HUDEP-2 (cell line): Measurements from ENCODE around the gene CD164L2.
"Not testable (repeated sequence)": the region's sequence is repeated elsewhere in the genome, so short reads cannot be mapped to it uniquely, and the experiment has no call there.

ENCODE experiments used
- DNase-seq, 76 experiments: peaks; one replicate each; lab custom pipeline; 2025; ENCODE audit not compliant: unreplicated experiment in 76 of 76; lab: John Stamatoyannopoulos, UW

The CD164L2 gene

DNA sequence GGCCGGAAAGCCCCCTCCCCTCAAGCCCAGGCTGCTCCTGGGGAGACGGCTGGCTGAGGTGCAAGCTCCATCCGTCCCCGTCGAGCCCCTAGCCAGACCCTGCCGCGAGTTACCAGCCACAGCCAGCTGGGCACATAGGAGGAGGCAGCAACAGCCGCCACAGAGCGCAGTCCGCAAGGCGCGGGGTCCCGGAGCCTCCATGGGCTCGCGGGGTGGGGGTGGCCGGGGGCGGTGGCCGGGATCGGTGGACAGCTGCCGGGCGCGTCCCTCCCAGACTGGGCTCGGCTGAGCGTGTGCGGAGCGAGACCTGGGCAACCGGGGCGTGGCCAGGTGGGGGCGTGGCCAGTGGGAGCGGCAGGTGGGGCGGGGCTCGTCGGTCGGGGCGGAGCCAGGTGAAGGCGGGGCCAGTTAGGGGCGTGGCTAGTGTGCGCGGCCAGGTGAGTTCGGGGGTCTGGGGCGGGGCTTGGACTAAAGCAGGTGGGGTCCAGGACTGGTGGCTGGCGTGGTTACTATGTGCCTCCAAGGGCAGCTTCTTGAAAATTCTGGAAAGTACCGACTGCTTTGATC, at the start of gene CD164L2:
TSS of gene CD164L2 (minus strand) at position 295 of the 567 bp plus-strand sequence. CDS start at position 201, 94 bp downstream.
- DNase-seq = peak in 10 of 76 experiments; percentile 8 to 31 (median 18)

DNA sequence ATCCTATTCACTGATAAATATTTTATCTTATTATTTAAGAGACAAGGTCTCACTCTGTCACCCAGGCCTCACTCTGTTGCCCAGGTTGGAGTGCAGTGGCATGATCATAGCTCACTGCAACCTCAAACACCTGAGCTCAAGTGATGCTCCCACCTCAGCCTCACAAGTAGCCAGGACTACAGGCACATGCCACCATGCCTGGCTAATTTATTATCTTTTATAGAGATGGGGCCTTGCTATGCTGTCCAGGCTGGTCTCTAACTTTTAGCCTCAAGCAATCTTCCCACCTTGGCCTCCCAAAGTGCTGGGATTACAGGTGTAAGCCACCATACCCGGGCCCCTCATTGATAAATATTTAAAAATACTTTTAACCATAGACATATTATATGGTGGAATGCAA, 49.6 kb upstream of the CD164L2 start:
- not testable (repeated sequence) for DNase-seq

DNA sequence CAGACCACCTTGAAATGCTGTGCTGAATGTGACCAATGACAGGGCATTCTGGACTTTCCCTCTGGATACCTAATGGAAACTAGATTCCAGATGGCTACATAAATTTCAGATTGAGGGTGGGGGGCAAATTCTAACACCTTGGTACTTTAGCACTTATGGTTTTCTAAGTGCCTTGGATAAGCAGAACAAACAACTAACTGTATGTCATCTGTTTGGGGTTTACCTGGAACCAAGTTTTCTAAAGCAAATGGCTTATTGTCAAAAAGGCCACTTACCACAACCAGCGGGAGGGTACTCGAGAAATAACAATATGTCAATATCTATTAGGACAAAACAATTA, 48.4 kb upstream of the CD164L2 start:
- no peak for DNase-seq

DNA sequence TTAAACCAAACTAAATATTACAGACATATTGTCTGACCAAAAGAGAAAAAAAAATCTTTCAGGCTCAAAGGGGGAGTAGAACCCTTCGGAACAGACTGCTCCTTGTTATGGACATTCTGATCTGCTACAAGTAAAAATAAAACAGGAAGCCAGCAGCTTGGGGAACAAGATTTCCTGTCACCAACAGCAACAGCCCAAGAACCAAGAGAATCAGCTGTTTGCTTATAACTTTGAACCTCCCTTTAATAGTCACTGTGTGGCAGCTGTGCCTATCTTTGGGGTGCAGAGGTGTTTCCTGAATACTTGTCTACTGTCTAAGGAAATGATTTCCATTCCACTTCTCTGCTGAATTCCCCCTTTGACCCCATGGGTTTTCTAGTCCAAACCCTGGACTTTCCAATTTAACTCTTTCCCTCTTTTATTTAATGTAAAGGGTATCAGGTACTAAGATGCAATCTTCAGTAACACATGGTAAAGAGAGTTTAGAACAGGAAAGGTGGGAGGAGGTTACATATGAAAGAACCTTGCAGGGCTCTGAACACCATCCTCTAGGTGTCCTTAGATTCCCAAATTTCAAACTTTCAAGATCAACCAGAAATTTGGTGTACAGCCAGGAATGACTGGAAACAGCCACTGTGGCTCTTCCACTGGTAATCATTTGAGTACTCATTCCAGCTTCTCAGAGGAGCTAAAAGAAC, 47.9 kb upstream of the CD164L2 start:
- DNase-seq = no peak

DNA sequence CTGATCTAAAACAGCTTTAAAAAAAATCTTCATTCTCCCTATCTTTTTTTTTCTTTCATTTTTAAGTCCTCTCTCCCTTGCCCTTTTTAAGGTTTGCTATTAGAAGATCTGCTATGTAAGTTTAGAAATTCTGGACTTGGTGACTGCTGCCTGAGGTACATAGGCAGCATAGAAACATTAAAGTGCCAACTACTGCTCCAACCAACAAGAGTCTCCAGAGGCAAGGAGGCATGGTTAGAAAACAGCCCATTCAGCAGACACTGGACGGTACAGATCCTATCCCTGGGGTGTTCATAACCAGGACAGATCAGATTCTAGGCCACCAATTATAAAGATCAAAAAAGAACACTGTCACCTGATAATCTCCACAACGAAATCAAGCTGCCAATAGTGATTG, 45.9 kb upstream of the CD164L2 start:
- no peak for DNase-seq

DNA sequence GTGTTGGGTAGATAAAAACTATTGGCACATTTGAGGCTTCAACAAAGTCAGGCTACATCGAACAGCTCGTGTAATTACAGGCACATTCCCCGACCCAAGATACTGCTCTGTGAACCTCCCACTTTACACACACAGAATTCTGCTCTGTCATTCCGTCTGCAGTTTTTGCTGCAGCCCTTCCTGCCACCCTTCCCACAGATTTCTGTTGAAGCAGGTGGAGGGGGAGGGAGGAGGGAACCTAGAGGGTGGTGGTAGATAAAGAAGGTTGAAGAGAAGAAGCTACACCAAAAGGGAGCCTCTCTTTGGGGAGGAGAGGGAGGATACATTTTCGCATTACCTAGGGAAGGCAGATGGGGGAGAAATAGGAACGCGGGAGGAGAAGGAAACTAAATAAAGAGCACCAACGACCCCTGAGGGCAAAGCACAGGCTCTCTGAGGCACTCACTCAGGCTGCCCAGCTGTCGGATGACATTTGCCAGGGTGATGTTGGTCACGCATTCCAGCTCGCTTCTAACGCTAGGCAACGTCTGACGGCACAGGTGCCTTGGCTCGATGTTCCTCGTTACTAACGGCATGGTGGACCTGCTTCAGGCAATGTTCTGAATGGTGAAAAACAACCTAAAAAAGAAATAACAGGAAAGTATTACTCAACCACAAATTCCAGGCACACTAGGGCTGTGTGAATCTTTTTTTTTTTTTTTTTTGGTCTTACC, 45.3 kb upstream of the CD164L2 start:
- DNase-seq = peak in 49 of 76 experiments; percentile 6 to 64 (median 33)

DNA sequence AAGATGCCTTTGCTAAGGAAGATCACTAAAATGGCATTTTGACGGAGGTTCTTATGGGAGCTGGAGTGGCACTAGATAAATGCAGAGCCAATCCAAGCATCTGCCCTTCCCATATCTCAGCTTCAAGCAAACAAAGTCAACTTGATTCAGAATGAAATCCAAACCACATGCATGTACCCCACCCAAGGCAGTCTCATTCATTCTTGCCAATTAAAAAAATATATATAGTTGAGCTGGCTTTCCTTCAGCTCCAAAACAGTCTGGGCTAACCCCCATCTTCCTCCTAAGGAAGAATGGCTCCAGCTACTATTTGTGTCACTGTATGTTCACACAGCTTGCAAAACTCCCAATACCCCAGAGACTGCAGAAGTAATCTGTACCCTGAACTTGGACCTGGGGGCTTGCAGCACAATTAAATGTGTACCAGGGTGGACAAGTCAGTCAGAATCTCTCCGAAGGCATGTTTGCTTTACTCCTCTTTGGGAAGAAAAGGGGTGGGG, 44.7 kb upstream of the CD164L2 start:
- DNase-seq = no peak

DNA sequence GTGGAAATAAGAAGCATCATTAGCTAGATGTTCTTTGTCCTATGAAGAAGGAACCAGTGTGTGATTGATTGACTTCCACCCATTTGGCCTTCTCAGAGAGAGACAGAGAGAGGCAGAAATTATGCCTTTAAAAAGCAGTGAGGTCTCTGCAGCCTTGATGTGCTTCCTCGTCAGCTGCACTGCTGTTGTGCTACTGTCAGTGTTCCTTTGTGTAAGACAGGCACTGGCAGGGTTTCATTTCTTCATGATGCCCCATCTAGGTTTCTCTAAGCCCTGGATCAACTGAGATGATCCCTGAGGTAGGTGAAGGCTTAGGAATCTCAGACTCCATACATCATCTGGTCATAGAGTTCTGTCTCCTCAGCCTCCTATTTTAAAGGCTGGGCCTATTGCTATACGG, 44.2 kb upstream of the CD164L2 start:
- no peak for DNase-seq

DNA sequence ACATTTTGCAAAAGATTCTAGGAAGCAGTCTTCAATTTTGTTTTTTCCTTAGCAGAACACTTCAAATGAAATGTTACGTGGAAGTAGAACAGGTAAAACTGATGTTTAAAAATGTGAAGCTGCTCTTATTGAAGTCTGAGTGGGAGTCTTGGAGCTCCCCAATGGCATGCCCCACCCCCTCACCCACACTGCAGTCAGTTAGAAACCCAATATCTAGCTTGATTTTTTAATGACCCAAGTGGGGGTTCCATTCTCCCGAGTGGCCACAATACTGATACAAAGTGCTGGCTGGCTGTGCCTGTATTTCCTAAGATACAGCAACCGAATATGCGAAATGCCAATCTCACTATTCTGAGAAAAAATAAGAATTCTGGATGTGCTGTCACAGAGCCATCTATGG, 40.6 kb upstream of the CD164L2 start:
- no peak for DNase-seq

DNA sequence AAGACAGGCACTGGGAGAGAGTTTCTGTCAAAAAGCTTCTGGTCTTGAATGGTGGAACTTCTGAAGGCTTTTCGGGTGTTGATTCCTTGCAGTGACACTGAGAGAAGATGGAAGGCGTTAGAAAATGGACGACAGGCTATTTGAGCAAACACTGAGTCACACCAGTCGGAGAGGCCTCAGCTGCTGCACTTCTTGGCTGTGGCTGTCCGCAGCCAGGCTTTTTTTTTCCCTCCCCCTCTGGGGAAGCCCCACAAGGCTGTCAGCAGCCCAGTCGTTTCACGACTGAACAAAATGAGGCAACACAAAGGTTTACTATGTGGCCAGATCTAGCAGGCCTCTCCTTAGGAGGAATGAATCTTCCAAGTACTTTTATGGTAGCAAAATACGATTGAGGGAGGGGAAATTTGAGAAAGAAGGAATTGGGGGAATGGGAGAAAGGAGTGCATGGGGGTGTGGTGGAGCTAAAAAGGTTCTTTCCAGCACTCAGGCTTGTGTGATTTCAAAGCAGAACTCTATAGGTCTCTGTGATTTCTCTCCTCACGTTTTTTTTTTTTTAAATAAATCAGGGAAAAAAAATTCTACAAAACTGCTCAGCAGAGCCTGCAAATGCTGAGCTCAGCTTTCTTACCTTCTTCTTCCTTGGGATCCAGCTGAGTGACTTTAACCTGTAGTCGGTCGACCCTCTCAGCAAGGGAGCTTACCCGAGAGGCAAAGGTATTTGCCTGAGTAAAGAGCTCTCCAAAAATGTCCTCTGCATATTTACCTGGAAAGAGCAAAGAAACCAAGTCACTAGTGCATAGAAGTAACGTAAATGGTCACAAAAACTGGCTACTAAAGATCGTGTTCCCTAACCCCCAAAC, 35.4 kb upstream of the CD164L2 start:
- no peak for DNase-seq

DNA sequence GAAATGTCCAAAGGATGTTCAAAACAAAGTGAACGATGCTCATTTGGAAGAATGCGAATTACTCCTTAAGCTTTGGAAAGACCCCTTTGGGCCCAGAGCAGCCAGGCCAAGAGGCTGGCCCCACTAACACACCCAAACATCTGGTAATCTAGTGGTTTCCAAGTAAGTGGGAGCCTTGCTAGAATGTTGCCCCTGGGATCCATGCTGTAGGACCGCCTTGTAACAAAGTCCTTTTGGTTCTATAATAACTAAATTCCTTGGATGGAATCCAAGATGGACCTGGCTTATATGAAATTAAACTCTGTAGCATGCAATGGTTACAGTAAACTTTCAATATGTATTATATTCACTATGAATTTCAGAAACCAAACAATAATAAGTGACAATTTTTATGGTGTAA, 34.6 kb upstream of the CD164L2 start:
- no peak for DNase-seq

DNA sequence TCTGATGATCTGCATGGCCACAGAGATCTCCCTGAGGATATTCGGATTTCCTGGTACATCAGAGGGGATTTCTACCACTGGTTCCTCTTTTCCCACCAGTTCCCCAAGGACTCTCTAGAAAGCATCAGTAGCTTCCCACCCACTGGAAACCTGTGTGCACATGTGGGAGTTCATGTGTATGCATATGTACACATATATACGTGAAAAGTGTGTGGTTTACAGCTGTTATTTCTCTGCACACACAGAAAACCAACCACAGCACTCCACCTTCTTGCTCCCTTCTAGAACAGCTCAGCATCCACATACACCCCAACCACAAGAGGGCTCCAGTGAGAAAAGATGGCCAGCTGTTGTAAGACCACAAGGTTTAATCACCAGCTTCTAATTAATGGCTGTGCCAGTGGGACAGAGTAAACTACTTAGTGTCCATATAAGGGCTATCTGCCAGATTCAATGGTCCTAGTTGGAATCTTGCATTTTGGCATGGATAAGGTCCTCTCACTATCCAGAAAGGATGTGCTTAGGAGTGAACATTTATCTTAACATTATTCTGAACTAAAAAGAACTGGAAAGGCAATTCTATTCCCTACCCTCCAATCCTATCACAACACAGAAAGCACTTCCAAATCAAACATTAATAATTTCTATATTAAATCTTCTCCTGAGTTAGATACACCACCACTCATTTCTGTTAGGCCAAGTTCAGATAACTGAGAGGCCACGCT, 33.4 kb upstream of the CD164L2 start:
- DNase-seq = peak in 60 of 76 experiments; percentile 7 to 82 (median 34)

DNA sequence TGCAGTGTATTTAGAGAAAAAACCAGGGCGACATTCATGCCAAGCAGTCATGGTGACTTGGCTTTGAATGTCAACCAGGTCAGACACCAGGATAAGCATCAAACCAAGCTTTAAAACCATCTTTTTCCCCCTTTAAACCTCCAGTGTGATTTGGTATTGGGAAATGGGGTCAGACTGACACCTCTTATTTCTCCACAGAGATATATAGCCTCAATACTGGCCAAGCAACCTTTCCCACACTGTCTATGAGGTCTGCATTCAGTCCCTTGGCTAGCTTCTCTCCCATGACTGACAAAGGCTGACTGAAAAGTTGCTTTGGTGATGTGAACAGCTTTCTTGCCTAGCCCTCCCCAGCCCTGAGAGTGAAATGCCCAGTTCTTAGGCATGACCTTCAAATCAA, 31.0 kb upstream of the CD164L2 start:
- DNase-seq = no peak

DNA sequence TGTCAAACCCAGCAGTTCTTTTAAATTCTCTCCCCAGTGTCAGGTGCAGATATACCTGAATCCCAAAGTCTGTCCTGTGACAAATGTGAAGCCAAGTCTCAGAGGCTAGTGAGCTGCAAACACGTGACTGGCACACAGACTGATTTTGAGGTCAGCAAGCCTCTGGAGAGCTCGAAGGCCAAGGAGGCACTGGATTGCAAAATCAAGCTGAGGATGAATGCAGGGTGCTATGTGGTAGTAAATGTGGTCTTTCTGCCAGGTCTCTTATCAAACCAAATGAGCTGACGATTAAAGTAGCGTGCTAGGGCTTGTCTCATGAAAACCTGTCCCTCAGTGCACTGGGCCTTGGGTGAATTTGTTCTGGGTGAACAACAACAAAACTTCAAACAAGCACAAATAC, 29.9 kb upstream of the CD164L2 start:
- DNase-seq = no peak

DNA sequence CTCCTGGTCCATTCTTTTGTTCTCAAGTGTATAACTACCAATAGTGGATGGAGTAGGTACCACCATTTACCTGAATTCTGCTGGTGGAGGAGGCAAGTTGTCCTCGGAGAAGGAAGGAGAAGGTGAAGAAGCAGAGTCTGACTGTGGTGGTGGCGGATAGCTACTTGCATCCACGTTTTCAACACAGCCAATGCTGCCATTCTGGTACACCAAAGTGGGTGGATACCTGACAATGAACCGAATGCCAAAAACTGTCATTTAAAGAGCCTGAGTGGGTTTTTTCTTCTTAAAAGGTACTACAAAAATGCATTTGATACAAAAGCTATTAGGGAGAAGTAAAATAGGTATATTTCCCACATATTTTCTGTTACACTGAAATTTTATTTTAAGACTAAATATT, 29.4 kb upstream of the CD164L2 start:
- DNase-seq = no peak

DNA sequence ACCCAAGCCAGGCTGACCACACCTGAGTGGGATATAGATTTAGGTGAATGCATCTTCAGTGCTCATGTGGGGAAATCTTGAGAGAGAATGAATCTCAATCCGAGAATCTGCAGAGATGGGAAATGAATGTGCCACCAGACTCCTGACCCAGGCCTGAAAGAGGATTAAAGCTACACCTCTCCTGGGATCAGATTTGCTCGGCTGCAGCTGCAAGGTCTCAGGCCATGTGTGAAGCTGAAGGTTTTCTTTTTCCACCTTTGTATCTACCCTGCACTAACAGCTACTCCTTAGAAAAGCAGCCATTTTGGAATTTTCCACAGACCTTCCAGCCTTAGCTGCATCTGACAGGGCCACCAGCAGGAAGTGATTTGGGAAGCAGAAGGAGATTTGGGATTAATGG, 27.6 kb upstream of the CD164L2 start:
- DNase-seq = no peak

DNA sequence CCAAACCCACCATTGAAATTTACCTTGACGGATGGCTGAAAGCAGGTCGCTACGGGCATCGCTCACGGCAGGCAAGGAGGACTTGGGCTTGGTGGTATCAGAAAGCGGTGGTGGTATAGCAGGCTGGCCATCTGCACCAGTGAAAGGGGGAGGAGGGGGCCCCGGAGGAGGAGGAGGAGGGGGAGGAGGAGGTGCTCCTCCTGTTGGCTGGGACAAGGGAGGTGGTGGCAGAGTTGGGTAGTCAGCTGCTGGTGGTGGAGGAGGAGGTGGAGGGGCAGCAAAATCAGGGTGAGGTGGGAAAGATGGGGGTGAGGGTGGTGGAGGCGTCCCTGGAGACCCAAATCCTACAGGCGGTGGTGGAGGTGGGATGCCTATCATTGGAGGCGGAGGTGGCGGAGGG, 26.5 kb upstream of the CD164L2 start:
- DNase-seq = no peak

DNA sequence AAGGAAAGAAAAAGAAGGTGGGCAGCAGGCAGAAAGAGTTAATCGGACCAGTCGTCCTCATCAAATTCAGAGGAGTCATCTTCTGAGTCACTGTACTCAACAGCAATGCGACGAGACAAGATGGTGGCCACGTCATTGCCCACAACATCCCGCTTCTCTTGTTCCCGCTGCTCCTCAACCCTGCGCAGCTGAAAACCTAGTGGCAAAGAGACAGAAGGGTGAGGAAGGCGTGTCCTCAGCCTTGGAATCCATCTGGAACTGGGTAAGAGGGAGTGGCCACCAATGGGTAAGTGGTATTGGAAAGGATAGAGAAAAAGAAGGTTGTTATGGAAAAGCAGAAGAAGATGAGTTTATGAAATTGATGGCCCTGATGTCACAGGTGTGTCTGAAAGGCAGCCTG, 25.0 kb upstream of the CD164L2 start:
- no peak for DNase-seq

DNA sequence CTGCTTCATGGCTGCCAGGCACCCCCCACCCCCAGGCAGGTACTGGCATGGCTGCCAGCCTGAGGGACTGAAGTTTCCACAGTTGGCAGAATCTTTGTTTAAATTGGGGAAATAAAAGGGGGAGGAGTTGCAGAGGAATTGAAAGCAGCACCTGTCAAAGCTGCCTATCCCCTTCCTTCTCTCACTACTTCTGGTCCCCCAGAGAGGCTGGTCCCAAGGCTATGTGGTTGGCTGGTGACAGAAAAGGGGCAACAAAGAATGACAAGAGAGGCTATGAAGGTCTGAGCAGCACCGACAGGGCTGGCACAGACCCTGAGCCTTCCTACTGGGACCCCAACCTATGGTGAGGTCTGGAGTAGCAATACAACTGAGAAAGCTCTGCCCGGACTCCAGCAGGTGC, 23.7 kb upstream of the CD164L2 start:
- not testable (repeated sequence) for DNase-seq

DNA sequence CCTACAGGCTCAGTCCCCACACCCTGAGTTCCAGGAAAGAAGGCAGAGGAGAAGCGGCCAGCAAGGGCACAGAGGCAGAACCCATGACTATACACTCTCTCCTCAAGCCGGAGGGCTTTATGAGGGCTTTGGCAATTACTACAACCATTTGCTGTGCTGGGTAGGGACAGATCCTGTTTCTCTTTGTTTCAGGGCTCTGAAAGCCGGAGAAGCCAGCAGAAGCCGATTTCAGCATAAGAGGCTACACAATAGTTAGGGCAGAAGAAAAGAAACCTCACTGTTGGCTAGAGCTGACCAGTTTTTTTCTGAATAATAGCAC, 23.2 kb upstream of the CD164L2 start:
- DNase-seq = no peak
